ENCODE results near the gene TESK2.

GRCh38 chr1:45383191-45383590 lies 107.8 kb downstream of the TESK2 start:
- no peak for TF ChIP-seq CTCF (IDR thresholded peaks at IDR 0.05)
- TF ChIP-seq POLR2A (IDR thresholded peaks at IDR 0.05), result no peak

Measured in adrenal gland (tissue), 5 donors.